Tibial nerve (tissue), 3 donors: Measurements from ENCODE around the gene RGS6.

Experiments used
- CTCF ChIP-seq, 5 experiments: fragments of 200-600 bp in 3 of 5; fragments of 450-650 bp in 2 of 5; sonication (generic) in 3 of 5; IDR thresholded peaks; one replicate each; pipeline ENCODE4 v1.5.1; 2016 to 2019; ENCODE audit warnings: antibody characterized with exemption in 5 of 5, mild to moderate bottlenecking in 3 of 5, moderate library complexity in 2 of 5
- POLR2A ChIP-seq, 2 donors: fragments of 450-650 bp; IDR thresholded peaks; one replicate each; pipeline ENCODE4 v1.6.1; 2017; ENCODE audit warnings: antibody characterized with exemption in 2 of 2, mild to moderate bottlenecking in 2 of 2, moderate library complexity in 2 of 2

GRCh38 chr14:72591391-72591790 is 659.2 kb downstream of the RGS6 start:
- TF ChIP-seq CTCF (IDR thresholded peaks at IDR 0.05) (no peak), POLR2A (IDR thresholded peaks at IDR 0.05) (no peak)
